RPMI8226 (cell line): ENCODE data around the gene REM2.

ENCODE experiments used
- DNase-seq: peaks from one replicate; pipeline ENCODE4 v3.0.0-alpha.2; 2015

Gene REM2

DNA sequence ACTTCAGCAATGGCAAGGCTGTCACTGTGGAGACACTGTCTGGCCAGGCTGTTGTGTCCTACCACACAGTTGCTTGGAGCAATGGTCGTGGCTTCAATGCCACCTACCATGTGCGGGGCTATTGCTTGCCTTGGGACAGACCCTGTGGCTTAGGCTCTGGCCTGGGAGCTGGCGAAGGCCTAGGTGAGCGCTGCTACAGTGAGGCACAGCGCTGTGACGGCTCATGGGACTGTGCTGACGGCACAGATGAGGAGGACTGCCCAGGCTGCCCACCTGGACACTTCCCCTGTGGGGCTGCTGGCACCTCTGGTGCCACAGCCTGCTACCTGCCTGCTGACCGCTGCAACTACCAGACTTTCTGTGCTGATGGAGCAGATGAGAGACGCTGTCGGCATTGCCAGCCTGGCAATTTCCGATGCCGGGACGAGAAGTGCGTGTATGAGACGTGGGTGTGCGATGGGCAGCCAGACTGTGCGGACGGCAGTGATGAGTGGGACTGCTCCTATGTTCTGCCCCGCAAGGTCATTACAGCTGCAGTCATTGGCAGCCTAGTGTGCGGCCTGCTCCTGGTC, 7.2 kb upstream of the REM2 start:
- DNase-seq = no peak

DNA sequence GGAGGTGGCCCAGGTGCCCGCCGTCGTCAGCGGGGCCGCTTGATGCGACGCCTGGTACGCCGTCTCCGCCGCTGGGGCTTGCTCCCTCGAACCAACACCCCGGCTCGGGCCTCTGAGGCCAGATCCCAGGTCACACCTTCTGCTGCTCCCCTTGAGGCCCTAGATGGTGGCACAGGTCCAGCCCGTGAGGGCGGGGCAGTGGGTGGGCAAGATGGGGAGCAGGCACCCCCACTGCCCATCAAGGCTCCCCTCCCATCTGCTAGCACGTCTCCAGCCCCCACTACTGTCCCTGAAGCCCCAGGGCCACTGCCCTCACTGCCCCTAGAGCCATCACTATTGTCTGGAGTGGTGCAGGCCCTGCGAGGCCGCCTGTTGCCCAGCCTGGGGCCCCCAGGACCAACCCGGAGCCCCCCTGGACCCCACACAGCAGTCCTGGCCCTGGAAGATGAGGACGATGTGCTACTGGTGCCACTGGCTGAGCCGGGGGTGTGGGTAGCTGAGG, 6.0 kb upstream of the REM2 start:
- DNase-seq = no peak

DNA sequence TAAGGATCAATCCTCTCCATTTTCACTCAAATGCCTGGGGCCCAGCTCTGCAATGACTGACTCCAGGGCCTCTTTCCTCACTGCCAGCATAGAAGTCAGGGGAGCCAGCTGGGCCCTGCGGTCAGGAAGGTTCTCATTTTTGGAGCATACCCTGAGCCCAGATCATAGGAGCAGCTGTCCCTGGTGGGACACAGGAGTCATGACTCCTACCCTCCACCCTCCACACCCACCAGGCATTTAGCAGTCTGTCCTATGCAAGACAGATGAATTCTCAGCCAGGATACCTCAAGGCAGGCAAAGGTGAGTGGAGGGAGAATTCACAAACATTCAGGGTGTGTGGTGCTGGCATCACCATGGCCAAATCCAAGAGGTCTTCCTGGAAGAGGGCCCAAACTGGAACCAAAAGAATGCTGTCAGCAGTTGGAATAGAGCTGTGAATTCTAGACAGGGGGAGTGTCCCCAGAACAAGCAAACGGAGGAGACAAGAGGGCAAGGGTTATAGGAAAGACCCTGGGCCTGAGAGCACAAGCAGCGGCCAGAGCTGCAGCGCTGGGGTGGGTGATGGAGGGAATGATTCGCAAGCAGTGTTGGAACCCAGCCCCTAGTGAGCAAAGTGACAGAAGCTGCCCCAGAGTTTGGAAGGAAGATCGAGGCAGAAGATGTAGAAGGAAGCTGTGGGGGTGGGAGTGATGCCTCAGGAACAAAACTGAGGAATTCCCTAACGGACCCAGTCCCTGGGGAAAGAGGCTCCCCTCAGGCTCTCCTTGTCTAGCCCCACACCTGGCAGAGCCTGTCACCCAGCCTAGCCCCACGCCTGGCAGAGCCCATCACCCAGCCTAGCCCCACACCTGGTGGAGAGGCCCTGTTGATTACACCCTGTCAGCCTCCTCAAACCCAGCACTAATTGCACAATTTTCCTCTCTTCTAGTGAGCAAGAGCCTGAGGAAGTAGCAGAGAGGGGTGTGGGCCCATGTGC, 4.5 kb upstream of the REM2 start:
- DNase-seq = no peak

DNA sequence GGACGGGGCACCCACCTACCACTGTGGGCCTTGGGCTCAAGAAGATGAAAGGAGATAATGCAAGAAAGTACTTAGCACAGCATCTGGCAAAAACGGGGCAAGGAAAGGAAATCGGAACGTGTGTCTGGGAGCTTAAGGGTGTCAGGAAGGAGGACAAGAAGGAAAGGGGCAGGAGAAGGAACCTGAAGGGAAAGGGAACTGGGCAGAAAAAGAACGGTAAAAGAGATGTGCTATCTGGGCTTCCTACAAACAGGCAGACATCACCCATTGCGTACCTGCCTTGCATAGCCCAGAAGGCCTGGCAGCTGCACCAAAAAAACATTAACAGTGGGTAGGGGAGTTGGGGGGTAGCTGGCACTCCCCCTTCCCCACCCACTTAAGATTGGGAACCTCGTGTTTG, 958 bp upstream of the REM2 start:
- DNase-seq = no peak

DNA sequence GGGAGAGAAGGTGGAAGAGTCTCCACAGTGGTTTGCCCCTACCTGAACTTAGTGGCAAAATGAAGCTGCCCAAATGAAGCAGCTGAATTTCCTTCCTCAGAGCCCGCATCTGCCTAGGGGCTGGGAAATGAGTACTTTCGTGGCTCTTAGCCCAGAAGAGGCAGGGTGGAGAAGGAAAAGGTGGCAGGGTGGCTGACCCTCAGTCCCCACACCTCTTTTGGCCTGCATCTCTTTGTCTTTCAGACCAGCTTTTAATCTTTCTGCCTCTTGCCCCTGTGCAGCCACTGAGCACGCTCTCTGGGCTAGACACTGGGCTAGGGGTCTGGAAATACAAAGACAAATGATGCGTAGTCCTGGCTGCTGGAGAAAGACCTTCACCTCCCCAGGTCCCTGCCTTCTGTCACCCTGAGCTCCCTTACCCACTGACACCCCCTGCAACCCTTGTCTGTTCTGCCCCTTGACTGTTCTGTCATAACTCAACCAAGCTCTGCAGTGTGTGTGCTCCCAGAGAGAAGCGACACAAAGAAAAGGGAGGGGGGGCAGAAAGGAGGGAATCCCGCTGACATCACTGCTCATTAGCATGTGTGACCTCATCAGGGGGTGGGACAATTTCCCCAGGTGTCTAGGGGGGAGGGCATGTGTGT, 371 bp upstream of the REM2 start:
- DNase-seq = peak; percentile 46

DNA sequence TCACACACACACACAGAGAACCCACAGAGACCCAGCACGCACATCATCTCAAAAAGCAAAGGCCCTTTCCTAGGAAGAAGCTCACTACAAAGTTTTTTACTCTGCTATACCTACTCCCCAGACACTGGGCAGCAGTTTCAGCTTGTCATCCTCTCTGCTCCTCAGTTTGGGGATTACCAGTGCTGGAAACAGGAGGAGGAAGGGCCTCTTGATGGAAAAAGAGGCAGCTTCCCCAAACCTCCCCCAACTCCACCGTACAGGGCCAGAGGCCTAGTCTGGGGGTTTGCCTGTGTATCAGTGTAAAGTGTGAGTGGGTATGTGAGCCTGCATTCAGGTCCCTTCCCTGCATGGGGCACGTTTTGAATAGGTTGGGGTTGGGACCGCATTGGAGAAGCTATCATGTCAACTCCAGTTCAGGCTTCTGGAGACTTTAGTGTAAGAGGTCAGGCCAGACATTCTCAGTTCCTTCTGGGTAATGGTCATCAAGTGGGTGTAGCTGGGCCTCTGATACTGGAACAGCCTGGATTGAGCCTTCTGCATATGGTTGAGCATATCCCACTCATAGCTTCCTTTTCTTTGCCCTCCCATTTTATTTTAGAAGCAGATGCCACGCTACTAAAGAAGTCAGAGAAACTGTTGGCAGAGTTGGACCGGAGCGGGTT, 1.2 kb downstream of the REM2 start:
- DNase-seq = no peak

DNA sequence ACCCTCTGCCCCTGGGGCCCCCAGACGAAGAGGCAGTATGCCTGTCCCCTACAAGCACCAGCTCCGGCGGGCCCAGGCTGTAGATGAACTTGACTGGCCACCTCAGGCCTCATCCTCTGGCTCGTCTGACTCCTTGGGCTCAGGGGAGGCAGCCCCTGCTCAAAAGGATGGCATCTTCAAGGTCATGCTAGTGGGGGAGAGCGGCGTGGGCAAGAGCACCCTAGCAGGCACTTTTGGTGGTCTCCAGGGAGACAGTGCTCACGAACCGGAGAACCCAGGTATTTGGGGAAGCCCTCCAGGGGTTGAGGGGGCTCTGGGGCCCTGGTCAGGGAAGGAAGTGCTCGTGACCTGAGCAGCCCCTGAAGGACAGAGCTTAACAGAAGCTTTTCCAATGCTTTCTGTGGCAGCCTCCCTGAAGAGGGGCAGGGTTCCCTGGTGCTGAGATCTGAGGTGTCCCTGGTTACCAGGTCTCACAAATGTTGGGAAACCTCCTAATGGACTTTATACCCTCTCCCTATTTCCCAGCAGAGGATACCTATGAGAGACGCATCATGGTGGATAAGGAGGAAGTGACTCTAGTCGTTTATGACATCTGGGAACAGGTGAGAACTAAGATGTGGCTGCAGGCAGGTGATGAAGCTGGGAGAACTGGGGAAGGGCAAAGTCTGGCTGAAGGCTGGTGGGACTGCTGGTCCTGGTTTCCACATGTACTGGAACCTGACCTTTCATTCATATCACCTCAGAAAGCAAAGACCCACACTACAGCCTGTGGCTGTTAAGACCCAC, 1.9 kb downstream of the REM2 start:
- DNase-seq = no peak

DNA sequence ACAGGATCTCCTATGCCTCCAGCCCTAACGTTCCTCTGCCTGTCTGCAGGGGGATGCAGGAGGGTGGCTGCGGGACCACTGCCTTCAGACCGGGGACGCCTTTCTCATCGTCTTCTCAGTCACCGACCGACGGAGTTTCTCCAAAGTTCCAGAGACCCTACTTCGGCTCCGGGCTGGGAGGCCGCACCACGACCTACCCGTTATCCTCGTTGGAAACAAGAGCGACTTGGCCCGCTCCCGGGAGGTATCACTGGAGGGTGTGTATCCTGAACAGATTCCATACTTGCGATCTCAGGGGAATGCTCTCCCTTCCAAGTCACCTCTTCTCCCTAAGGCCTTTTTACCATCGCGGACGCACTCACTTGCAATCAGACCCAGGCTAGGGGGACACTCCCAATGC, 3.0 kb downstream of the REM2 start:
- DNase-seq = no peak

DNA sequence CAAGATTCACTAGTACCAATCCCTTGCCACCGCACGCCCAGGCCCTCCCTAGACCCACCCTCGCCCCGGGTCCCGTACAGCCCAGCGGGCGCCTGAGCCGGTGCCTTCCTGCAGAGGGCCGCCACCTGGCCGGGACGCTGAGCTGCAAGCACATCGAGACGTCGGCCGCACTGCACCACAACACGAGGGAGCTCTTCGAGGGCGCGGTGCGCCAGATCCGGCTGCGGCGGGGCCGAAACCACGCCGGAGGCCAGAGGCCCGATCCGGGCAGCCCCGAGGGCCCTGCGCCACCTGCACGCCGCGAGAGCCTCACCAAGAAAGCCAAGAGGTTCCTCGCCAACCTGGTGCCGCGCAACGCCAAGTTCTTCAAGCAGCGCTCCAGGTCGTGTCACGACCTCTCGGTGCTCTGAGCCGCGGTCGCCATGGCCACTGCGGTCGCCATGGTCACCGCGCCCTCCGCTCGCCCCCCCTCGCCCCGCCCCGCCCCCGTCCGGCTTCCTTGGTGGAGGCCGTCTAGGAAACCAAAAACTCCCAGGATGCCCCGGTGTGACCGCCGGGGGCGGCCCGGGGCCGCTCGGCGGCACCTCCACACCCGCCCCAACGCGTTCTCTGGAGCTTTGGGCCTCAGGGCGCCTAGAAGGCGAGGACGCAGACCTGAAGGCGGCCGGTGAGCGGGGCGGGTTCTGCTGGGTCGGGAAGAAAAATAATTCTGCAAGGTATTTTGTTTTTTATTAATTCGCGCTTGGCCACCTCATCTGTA, 3.7 kb downstream of the REM2 start:
- peak; percentile 88 for DNase-seq

DNA sequence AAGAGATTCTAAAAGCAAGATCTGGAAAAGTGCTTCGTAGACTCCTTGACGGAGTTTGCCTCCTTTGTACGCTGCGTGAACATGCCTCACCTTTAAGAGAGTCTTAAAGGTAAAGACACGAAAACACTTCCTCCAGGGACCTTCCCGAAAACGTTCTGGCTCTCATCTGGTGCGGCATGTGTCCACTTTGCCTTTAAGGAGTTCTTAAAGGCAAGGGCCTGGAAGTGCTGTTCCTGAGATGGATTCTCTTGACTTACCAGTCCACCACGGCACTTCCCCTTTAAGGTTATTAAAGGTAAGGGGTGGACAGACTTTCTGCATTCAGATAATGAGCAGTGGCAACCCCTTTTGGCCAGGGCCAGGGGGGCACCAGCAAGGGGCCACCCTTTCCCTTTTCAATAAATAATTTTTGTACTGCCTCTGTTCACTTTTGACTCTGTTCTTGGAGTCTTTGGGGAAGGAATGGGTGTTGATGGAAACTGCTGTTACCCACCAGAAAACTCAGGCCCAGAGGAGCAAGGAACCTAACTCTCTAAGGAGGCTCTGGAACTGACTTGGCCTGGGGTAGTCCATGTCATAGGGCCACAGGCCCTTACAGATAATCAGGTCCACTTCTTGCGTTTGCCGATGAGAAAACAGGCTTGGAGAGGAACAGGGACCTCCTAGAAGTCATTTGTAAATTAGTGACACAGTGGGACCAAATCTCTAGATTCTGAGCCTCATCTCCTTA, 4.4 kb downstream of the REM2 start:
- DNase-seq = peak; percentile 91

DNA sequence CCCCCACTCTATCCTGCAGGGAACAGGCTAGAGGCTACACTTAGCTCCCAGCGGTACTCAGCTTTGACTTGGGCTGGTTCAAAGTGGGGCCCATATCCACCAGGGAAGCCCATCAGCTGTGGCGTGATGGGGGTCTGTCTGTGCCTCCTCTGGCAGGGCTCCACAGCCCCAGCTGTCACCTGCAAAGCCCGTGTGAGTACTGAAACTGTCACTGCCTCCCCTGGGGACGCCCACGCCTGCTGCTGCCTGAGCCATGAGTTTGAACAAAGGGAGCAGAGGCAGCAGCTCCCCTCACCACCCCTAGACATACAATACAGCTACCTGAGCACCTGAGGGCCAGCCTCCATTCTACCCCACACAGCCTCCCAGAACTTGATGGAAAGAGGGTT, 5.0 kb downstream of the REM2 start:
- peak; percentile 57 for DNase-seq

DNA sequence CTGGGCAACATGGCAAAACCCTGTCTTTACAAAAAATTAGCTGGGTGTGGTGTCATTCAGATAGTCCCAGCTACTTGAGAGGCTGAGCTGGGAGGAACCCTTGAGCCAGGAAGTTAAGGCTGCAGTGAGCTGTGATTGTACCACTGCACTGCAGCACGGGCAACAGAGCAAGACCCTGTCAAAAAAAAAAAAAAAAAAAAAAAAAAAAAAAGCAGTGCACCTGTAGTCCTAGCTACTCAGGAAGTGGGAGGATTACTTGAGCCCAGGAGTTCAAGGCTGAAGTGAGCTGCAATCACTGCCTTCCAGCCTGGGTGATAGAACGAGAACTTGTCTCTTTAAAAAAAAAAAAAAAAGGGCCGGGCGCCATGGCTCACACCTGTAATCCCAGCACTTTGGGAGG, 5.6 kb downstream of the REM2 start:
- peak; percentile 70 for DNase-seq

DNA sequence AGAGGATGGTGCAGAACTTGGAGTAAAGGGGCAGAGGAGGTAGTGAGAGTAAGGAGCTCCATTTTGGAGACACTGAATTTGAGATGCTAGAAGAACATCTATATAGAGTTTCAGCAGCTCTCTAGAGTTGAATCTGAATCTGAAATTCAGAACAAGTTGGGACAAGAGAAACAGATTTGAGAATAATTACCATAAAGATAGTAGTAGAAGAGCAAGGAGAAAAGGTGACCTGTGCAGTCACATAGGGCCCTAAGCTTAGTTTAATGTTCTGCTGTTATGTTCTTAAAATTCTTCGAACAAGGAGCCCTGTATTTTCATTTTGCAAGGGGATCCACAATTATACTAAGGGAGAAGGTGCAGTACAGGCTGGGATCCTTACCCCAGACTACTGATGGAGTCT, 7.4 kb downstream of the REM2 start:
- no peak for DNase-seq

DNA sequence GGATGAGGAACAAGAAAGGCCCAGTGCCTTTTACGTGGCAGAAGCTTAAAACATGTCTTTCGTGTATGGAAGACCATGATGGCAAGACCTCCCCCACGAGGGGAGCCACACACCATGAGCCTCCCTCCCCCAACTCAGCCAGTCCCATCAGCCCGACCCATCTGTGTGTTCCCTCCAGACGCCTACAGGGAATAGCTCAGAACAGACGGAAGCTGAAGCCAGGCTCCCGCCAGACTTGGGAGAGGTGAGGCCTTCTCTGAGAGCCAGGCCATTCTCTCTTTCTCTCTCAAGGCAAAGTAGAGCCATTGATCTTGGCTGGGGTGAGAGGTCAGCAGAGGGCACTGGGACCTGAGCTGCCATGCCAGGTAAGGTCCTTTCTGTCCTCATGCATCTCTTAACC, 9.5 kb downstream of the REM2 start:
- no peak for DNase-seq

DNA sequence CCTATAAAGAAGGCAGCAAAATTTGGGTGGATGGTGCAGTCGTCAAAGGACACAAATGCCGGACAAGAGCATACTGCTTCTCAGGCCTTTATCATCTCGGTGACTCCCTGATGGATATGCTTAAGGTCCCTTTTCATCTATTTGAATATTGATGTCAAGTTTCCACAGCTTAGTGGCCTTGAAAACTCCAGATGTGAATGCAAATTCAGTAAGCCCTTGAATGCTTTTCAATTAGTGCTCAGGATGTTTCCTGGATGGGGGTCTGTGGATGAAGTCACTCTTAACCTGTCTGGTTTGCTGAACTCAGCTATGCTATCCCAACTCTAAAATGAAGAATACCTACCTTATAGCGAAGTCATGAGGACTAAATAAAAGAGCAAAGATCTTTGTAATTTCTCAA, 10.7 kb downstream of the REM2 start:
- DNase-seq = no peak

DNA sequence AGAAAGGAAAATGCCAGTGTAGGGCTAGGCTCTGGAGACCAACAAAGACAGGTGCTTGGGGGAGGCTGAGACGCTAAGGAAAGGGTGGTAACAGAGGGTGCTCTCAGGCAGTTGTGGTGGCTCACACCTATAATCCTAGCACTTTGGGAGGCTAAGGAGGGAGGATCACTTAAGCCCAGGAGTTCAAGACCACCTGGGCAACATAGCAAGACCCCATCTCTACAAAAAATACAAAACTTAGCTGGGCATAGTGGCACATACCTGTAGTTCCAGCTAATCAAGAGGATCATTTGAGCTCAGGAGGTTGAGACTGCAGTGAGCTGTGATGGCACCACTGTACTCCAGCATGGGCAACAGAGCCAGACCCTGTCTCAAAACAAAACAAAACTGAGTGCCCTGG, 12.4 kb downstream of the REM2 start:
- DNase-seq = no peak

DNA sequence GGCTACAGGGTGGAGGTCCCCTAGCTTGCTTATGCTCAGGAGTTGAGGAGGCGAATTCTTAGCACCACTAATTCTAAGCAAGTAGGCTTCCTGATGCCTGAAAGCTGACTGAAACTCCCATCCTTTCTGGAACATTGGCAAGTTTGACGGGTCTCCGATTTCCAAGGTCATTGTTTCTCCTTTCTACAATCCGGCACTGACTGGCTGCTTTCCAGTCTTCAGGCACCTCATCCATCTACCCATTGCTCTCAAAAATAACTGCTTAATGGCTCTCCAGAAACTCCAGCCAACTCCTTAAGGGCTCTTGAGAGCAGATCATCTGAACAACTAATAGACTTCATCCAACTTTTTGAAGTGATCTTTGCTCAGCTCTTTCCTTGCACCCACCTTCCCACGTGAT, 13.3 kb downstream of the REM2 start:
- no peak for DNase-seq

DNA sequence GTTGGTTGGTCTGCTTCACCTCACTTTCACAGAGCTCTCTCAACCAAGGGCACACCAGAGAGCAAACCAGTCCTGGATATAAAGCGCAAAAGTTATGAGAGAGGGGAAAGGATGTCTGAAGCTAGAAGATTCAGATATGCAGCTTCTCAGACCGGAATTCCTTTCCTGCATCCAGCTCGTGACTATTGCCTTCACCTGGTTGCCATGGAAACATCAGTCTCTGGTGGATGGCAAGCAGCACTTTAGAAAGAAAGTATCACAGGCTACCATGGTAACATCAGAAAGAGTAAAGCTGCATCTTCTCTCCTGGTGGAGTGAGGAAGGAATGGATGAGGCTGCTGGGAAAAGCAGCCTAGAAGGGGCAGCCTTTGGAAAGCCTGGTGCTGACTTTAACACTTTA, 13.7 kb downstream of the REM2 start:
- no peak for DNase-seq

DNA sequence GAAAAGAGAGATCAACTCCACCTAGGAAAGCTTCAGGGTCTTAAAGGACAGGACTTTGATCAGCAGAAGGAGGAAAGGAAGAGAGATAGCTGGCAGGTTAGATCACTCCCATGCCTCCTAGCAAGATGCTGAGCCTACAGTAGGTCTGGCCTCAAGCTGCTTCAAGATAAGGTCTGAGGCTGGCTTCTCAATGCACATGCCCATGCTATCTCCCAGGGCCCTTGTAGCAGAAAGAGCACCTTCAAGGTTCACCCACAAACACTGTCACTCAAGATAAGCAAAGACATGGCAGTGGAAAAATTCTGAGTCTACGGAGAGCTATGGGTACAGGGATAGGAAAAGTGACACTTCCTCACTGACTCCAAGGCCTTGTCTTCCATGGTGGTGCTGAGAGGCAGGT, 14.3 kb downstream of the REM2 start:
- DNase-seq = no peak

DNA sequence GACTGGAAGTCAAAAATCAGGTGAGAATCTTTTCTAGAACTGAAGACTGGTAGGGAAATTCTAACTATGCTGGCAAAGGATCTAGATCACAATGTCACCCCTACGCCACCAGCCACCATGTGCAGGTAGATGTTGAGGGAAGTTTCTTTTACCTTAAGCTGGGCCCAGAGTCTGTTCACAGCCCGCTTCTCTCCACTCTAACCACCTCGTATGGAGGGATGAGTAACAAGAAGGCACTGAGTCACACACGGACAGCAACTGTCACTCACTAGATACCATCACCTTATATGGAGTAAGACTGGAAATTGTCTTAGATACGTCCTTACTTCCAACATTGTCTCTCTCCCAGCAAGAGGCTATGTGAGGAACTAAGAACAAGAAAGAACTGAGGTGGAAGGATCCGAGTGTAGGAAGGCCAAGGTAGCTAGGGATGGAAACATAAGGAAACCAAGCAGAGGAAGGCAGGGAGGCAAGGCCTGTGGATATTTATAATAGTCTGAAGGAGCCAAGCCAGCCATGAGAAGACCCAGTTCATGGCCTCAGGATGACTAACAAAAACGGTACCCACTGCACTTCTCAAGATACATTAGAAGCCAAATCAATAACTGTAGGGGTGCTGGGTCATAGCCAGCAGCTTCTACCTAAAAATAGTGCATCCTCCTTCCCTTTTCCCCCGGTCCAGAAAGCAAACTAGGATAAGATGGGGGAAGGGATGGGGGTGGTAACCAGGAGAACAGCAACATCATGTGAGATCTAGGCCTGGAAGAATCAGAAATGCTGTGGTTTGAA, 15.5 kb downstream of the REM2 start:
- no peak for DNase-seq
